Hepatocyte (in vitro differentiated cells): ENCODE measurements around the gene GLDC.

ENCODE experiments used
- CTCF ChIP-seq: fragments of 200-600 bp; sonication (generic); IDR thresholded peaks from 2 replicates; pipeline ENCODE4 v1.5.1; 2016; ENCODE audit warnings: antibody characterized with exemption, mild to moderate bottlenecking; ENCODE audit not compliant: poor library complexity
- EZH2 ChIP-seq: fragments of 200-600 bp; sonication (generic); IDR thresholded peaks from 2 replicates; pipeline ENCODE4 v1.6.1; 2016; ENCODE audit warnings: antibody characterized with exemption, mild to moderate bottlenecking, borderline replicate concordance
- EZH2phosphoT487 ChIP-seq: fragments of 200-600 bp; sonication (generic); IDR thresholded peaks from one replicate; pipeline ENCODE4 v1.6.1; 2018; ENCODE audit warnings: antibody characterized with exemption, mild to moderate bottlenecking, low read depth, moderate library complexity; ENCODE audit not compliant: unreplicated experiment, severe bottlenecking

GRCh38 chr9:6681147-6681956 is 35.8 kb upstream of the GLDC start:
- TF ChIP-seq CTCF (no peak), EZH2 (no peak), EZH2phosphoT487 (no peak)
